Mucosa of descending colon (tissue), 3 donors: Measurements from ENCODE around the gene SH3BP4. TPM values are rescaled to one million over a fixed set of nuclear protein-coding genes. Genes with fewer than 3 reads are reported as not detected.

Experiments
- ATAC-seq: fragments of 200-7000 bp; cut with Tn5 transposase; one replicate; pipeline ENCODE4 v1.9.1; 2020; ENCODE audit warnings: mild to moderate bottlenecking, moderate library complexity
- DNase-seq, 3 donors: peaks; one replicate each; pipeline ENCODE4 v3.0.0-alpha.2; 2020
- H3K36me3 ChIP-seq: fragments of 200-600 bp; one replicate; pipeline ENCODE4 v1.8.0; 2021; ENCODE audit warnings: low read depth, mild to moderate bottlenecking
- H3K4me1 ChIP-seq: fragments of 200-600 bp; one replicate; pipeline ENCODE4 v1.8.0; 2021; ENCODE audit warnings: low read depth, mild to moderate bottlenecking
- H3K4me3 ChIP-seq: fragments of 200-600 bp; one replicate; pipeline ENCODE4 v1.8.0; 2021; ENCODE audit warnings: mild to moderate bottlenecking
- H3K9me3 ChIP-seq: fragments of 200-600 bp; one replicate; pipeline ENCODE4 v1.8.0; 2021; ENCODE audit warnings: mild to moderate bottlenecking
- CTCF ChIP-seq: fragments of 200-600 bp; IDR thresholded peaks from one replicate; pipeline ENCODE4 v1.8.0; 2022; ENCODE audit warnings: antibody characterized with exemption, mild to moderate bottlenecking
- intact Hi-C, 2 donors: fragments of 100-400 bp; cut with DNase I in 1 of 2; cut with micrococcal nuclease in 1 of 2; formaldehyde crosslinking; loops; one replicate each; pipeline versions ENCODE4 v1.11.0 to v1.11.1; 2022; cut with DNase I, micrococcal nuclease
- total RNA-seq, 3 donors: library from RNA; stranded (reverse); fragmentation: NEBNext Ultra II Directional in 2 of 3; extraction: Animal tissue kit (Norgen Biotek cat#: 25700) in 2 of 3; gene quantifications; one replicate each; pipeline versions ENCODE4 v1.2.1 to v1.2.4, GENCODE V29; 2021 to 2023
- donor health status: DM: no; HTN: no; CAD: no; lungs with moderate emphysema.
- donor health status: DM: no; HTN: no; CAD: no.
- donor health status: DM: no; HTN: yes; CAD: no.

SH3BP4 gene
- total RNA-seq, 3 donors from 2014 or later: 18.0 to 30.4 (median 29.6) TPM

DNA sequence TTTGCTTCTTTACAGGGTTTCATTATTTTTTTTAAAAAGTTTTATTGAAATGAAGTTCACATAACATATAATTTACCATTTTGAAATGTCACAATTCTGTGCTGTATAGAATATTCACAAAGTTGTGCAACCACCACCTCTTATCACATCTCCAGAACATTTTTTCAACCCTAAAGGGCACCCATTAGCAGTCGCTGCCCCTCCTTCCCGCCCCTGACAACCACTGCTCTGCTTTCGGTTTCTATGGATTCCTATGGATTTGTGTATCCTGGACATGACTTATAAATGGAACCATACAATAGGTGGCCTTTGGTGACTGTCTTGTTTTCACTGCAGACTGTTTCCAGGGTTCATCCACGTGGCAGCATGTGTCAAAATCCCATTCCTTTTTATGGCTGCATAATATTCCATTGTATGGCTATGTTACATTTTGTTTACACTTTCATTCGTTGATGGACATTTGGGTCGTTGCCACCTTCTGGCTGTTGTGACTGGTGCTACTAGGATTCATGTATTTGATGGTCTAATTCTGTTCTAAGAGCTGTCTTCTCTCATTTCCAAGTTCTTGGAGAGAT lies 52.6 kb downstream of the SH3BP4 start:
- peaks cover 60% of the 10 kb centered on the region for H3K4me1 ChIP-seq
- H3K4me3 ChIP-seq: no peak overlapping the region

DNA sequence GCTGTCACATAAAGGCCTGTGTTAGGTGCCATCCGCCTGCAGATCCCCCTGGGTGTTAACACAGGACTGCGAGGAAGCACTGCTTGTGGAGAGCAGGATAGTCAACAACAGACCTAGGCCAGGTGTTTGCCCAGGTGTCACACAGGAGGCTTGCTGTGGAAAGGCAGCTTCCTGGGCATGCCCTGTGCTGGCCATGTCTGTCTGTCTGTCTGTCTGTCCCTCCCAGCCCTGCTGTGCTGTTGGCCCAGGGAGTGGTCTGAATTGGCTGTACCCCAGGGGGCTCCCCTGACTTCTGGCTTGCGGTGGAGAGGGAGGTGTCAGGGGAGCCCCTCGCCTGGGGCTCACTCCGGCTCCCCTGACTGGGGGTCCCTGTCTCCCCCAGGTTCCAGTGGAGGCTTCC lies 53.2 kb downstream of the SH3BP4 start:
- intact Hi-C loops: no loop called here
- DNase-seq (peak in 1 of 3 donors; percentile 35), ATAC-seq (peak; percentile 18)
- no peak overlapping the region for H3K4me3 ChIP-seq
- no peaks in the 10 kb centered on the region for H3K9me3 ChIP-seq
- no peaks in the 10 kb centered on the region for H3K36me3 ChIP-seq
- no peak for TF ChIP-seq CTCF
- peaks cover 63% of the 10 kb centered on the region for H3K4me1 ChIP-seq

More for the DNA sequence above, 52.6 kb downstream of the SH3BP4 start:
- Histone ChIP-seq H3K36me3 (no peaks in the 10 kb centered on the region), H3K9me3 (no peaks in the 10 kb centered on the region)
- intact Hi-C loops: no loop called here
- no peak for TF ChIP-seq CTCF
- ATAC-seq (no peak), DNase-seq (no peak)

DNA sequence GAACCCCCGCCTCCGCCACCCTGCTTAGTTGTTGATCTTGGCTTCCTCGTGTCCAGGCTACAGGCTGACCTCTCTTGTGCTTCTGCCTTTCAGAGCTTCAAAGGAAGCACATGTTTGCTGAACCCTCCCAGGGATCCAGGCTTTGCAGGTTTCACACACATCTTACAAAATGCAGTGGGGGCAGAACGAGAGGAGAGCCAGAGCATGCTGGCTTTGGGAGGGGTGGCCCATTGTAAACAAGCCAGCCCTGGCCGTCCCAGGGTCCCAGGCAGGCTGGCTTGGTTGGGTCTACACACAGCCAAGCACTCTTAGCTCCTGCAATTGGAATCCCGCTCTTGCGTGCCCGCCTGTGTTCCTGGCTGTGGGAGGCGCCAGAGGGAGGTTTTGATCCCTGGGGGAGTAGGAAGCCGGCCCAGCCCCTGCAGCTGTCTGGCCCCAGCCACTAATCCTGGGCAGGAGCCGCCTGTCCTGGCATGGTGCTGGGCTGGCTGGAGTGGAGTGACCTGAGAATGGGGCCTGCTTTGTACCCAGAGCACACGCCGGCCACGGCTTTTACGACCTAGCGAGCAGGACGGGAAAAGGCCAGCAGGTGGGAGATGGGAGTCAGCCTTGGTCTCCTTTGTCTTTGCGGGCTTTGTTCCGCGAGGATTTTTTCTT lies 53.9 kb downstream of the SH3BP4 start:
- intact Hi-C loops: no loop called here
- Histone ChIP-seq H3K4me3 (no peak overlapping the region), H3K9me3 (no peaks in the 10 kb centered on the region), H3K36me3 (no peaks in the 10 kb centered on the region), H3K4me1 (peaks cover 62% of the 10 kb centered on the region)
- ATAC-seq (peak; percentile 47), DNase-seq (peak; percentile 67 to 78 (median 76))
- no peak for TF ChIP-seq CTCF

DNA sequence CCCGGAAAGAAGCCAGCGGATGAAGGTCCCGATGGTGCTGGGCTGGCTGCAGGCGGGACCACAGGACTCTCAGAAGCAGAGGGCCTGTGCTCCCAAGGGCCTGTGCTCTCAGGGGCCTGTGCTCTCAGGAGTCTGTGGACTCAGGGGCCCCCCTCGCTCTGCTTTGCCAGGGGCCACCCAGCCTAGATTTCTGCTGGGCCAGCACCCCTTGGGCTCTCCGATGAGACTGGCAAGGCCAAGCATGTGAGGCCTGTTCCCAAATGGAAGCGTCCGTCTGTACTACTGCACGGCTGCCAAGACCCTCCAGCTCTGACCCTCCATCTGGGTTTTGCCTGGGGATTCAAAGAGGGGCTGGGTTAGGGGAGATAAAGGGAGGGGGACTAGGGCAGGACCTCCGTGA lies 54.6 kb downstream of the SH3BP4 start:
- no peak for ATAC-seq
- no peaks in the 10 kb centered on the region for H3K9me3 ChIP-seq
- intact Hi-C loops: no loop called here
- TF ChIP-seq CTCF: no peak
- H3K4me1 ChIP-seq: peaks cover 57% of the 10 kb centered on the region
- no peaks in the 10 kb centered on the region for H3K36me3 ChIP-seq
- no peak for DNase-seq
- H3K4me3 ChIP-seq: no peak overlapping the region

GRCh38 chr2:235006986-235007385 lies 55.2 kb downstream of the SH3BP4 start:
- no peak for TF ChIP-seq CTCF
- H3K4me1 ChIP-seq: peaks cover 52% of the 10 kb centered on the region
- no peaks in the 10 kb centered on the region for H3K9me3 ChIP-seq
- intact Hi-C loops: no loop called here
- no peak for DNase-seq
- no peaks in the 10 kb centered on the region for H3K36me3 ChIP-seq
- ATAC-seq: no peak
- no peak overlapping the region for H3K4me3 ChIP-seq
